Trophoblast cell (in vitro differentiated cells and primary cell): ENCODE measurements around the gene PRKCE.

ENCODE experiments used
- DNase-seq, 2 donors: peaks; one replicate each; pipeline ENCODE4 v3.0.0-alpha.2; 2016
- H2AFZ ChIP-seq: 2 replicates; pipeline ENCODE4 v1.6.1; 2013; ENCODE audit warnings: low read length, moderate library complexity, mild to moderate bottlenecking; ENCODE audit not compliant: insufficient read depth, poor library complexity
- H2AK5ac ChIP-seq: 2 replicates; pipeline ENCODE4 v1.6.1; 2013; ENCODE audit warnings: mild to moderate bottlenecking, low read length
- H2BK120ac ChIP-seq: 2 replicates; pipeline ENCODE4 v1.6.1; 2013; ENCODE audit warnings: low read length, mild to moderate bottlenecking, moderate library complexity; ENCODE audit not compliant: insufficient read depth, poor library complexity
- H2BK12ac ChIP-seq: 2 replicates; pipeline ENCODE4 v1.6.1; 2013; ENCODE audit warnings: mild to moderate bottlenecking, low read length, moderate library complexity
- H2BK5ac ChIP-seq: 2 replicates; pipeline ENCODE4 v1.6.1; 2013; ENCODE audit warnings: low read length, low read depth, moderate library complexity, mild to moderate bottlenecking; ENCODE audit not compliant: poor library complexity
- H3K14ac ChIP-seq: 2 replicates; pipeline ENCODE4 v1.6.1; 2013; ENCODE audit warnings: mild to moderate bottlenecking, low read length
- H3K18ac ChIP-seq: 2 replicates; pipeline ENCODE4 v1.6.1; 2013; ENCODE audit warnings: mild to moderate bottlenecking, low read length
- H3K23ac ChIP-seq: 2 replicates; pipeline ENCODE4 v1.6.1; 2013; ENCODE audit warnings: low read length
- H3K27ac ChIP-seq: 2 replicates; pipeline ENCODE4 v1.5.1; 2013; ENCODE audit warnings: low read depth, mild to moderate bottlenecking, inconsistent platforms, low read length, moderate library complexity
- H3K27me3 ChIP-seq: 2 replicates; pipeline ENCODE4 v1.6.1; 2013; ENCODE audit warnings: inconsistent platforms, mild to moderate bottlenecking, low read length, moderate library complexity; ENCODE audit not compliant: insufficient read depth
- H3K36me3 ChIP-seq, 2 experiments: 1 replicate in 1 of 2; 2 replicates in 1 of 2; pipeline ENCODE4 v1.6.1; 2013; ENCODE audit warnings: low read length in 2 of 2, mild to moderate bottlenecking in 2 of 2, moderate library complexity in 1 of 2; ENCODE audit not compliant: insufficient read depth in 2 of 2, control insufficient read depth in 1 of 2
- H3K4ac ChIP-seq: 2 replicates; pipeline ENCODE4 v1.6.1; 2013; ENCODE audit warnings: low read depth, mild to moderate bottlenecking, low read length, moderate library complexity
- H3K4me1 ChIP-seq, 2 experiments: 1 replicate in 1 of 2; 2 replicates in 1 of 2; pipeline ENCODE4 v1.6.1; 2013; ENCODE audit warnings: low read length in 2 of 2, mild to moderate bottlenecking in 2 of 2, moderate library complexity in 1 of 2; ENCODE audit not compliant: insufficient read depth in 2 of 2, control insufficient read depth in 1 of 2
- H3K4me2 ChIP-seq: 2 replicates; pipeline ENCODE4 v1.6.1; 2013; ENCODE audit warnings: inconsistent platforms, mild to moderate bottlenecking, low read length, moderate library complexity
- H3K4me3 ChIP-seq: 2 replicates; pipeline ENCODE4 v1.5.1; 2013; ENCODE audit warnings: mild to moderate bottlenecking, low read depth, low read length, inconsistent platforms
- H3K79me1 ChIP-seq: one replicate; pipeline ENCODE4 v1.6.1; 2013; ENCODE audit warnings: low read length
- H3K79me2 ChIP-seq: 2 replicates; pipeline ENCODE4 v1.6.1; 2013; ENCODE audit warnings: low read length, mild to moderate bottlenecking; ENCODE audit not compliant: control insufficient read depth, insufficient read depth, poor library complexity
- H3K9ac ChIP-seq: 2 replicates; pipeline ENCODE4 v1.6.1; 2013; ENCODE audit warnings: mild to moderate bottlenecking, low read length
- H3K9me3 ChIP-seq: 2 replicates; pipeline ENCODE4 v1.6.1; 2013; ENCODE audit warnings: low read depth, mild to moderate bottlenecking, control low read depth, inconsistent platforms, low read length; ENCODE audit not compliant: insufficient read depth
- H4K12ac ChIP-seq: 2 replicates; pipeline ENCODE4 v1.6.1; 2013; ENCODE audit warnings: low read depth, mild to moderate bottlenecking, low read length, moderate library complexity
- H4K8ac ChIP-seq: 2 replicates; pipeline ENCODE4 v1.6.1; 2013; ENCODE audit warnings: low read depth, mild to moderate bottlenecking, low read length, moderate library complexity
- H4K91ac ChIP-seq: one replicate; pipeline ENCODE4 v1.6.1; 2013; ENCODE audit warnings: low read depth, mild to moderate bottlenecking, low read length, moderate library complexity
- WGBS: extraction: QIAGEN DNeasy Blood & Tissue Kit; methylation state at CpG from one replicate; pipeline ENCODE4 v1.1.7; 2013; ENCODE audit warnings: missing lambda C conversion rate; ENCODE audit not compliant: insufficient read length, insufficient coverage; ENCODE audit errors: extremely low coverage; 5-methylcytosine and 5-hydroxymethylcytosine counted together

The PRKCE gene

DNA sequence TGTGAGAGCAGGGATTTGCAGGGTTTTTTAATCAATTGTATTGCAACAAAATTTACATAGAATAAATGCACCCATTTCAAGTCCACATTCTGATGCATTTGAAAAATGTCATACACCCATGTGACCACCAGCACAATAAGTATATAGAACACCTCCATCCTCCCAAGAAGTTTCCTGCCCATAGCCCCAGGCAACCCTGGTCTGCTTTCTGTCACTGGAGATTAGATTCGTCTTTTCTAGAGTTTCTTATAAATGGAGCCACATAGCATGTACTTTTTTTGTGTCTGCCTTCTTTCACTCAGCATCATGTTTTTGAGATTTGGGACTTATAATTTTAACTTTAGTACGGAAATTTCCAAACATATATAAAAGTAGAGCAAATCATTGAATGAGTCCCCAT, 518.6 kb downstream of the PRKCE start:
- no peak overlapping the region for H2AFZ ChIP-seq
- H3K79me2 ChIP-seq: peaks cover 23% of the 10 kb centered on the region
- H4K12ac ChIP-seq: no peak overlapping the region
- H3K27ac ChIP-seq: peak overlapping the region; percentile 94
- no peak overlapping the region for H3K4me3 ChIP-seq
- H3K9ac ChIP-seq: no peak overlapping the region
- H3K79me1 ChIP-seq: peaks cover 76% of the 10 kb centered on the region
- peak overlapping the region; percentile 91 for H2BK5ac ChIP-seq
- H4K8ac ChIP-seq: no peak overlapping the region
- H3K14ac ChIP-seq: peak overlapping the region; percentile 86
- peak; percentile 47 to 68 for DNase-seq
- peak overlapping the region; percentile 23 for H3K4me2 ChIP-seq
- H3K18ac ChIP-seq: no peak overlapping the region
- no peak overlapping the region for H3K4ac ChIP-seq
- peaks cover 4 to 6% of the 10 kb centered on the region in 2 experiments for H3K36me3 ChIP-seq
- H2AK5ac ChIP-seq: no peak overlapping the region
- no peak overlapping the region for H3K23ac ChIP-seq
- WGBS: no CpG with 5 or more reads among the region's 2 CpGs
- H2BK12ac ChIP-seq: no peak overlapping the region
- H3K9me3 ChIP-seq: peaks cover 2% of the 10 kb centered on the region
- peak overlapping the region; percentile 85 for H2BK120ac ChIP-seq
- H4K91ac ChIP-seq: peak overlapping the region; percentile 97
- no peaks in the 10 kb centered on the region for H3K27me3 ChIP-seq
- H3K4me1 ChIP-seq: peaks cover 60 to 67% of the 10 kb centered on the region in 2 experiments

- Histone ChIP-seq H3K79me2 (peaks cover 18% of the 10 kb centered on the region), H3K36me3 (peaks cover 4% of the 10 kb centered on the region in 2 experiments), H3K27me3 (no peaks in the 10 kb centered on the region), H4K8ac (peak overlapping the region; percentile 50), H2AK5ac (peak overlapping the region; percentile 47), H2BK120ac (peak overlapping the region; percentile 85), H2BK12ac (peak overlapping the region; percentile 16), H3K18ac (peak overlapping the region; percentile 56), H3K23ac (no peak overlapping the region), H4K91ac (peak overlapping the region; percentile 97), H3K4ac (peak overlapping the region; percentile 1), H3K79me1 (peaks cover 69% of the 10 kb centered on the region), H4K12ac (peak overlapping the region; percentile 24), H3K4me3 (no peak overlapping the region), H3K4me1 (peaks cover 53 to 61% of the 10 kb centered on the region in 2 experiments), H2AFZ (peak overlapping the region; percentile 55), H2BK5ac (peak overlapping the region; percentile 81), H3K9ac (no peak overlapping the region), H3K4me2 (no peak overlapping the region), H3K27ac (peak overlapping the region; percentile 64), H3K9me3 (peaks cover 2% of the 10 kb centered on the region), H3K14ac (peak overlapping the region; percentile 86)
- no CpG with 5 or more reads among the region's 9 CpGs for WGBS
- DNase-seq: peak in 1 of 2 donors; percentile 23
These were observed 519.3 kb downstream of the PRKCE start for GRCh38 chr2:46170611-46171350.

GRCh38 chr2:46171411-46171953, 520.0 kb downstream of the PRKCE start:
- H3K4me2 ChIP-seq: no peak overlapping the region
- H4K12ac ChIP-seq: no peak overlapping the region
- peak overlapping the region; percentile 81 for H2BK5ac ChIP-seq
- peak overlapping the region; percentile 64 for H3K27ac ChIP-seq
- peak overlapping the region; percentile 50 for H4K8ac ChIP-seq
- H3K14ac ChIP-seq: peak overlapping the region; percentile 86
- H2AK5ac ChIP-seq: peak overlapping the region; percentile 96
- peak; percentile 58 to 68 for DNase-seq
- no peaks in the 10 kb centered on the region for H3K27me3 ChIP-seq
- no peak overlapping the region for H3K4me3 ChIP-seq
- peak overlapping the region; percentile 85 for H2BK120ac ChIP-seq
- H3K18ac ChIP-seq: peak overlapping the region; percentile 56
- no peaks in the 10 kb centered on the region for H3K36me3 ChIP-seq
- WGBS: no CpG with 5 or more reads among the region's 9 CpGs
- peak overlapping the region; percentile 97 for H4K91ac ChIP-seq
- H3K9ac ChIP-seq: no peak overlapping the region
- H3K4me1 ChIP-seq: peaks cover 47 to 55% of the 10 kb centered on the region in 2 experiments
- peak overlapping the region; percentile 16 for H2BK12ac ChIP-seq
- H3K79me2 ChIP-seq: peaks cover 13% of the 10 kb centered on the region
- no peaks in the 10 kb centered on the region for H3K9me3 ChIP-seq
- peak overlapping the region; percentile 1 for H3K4ac ChIP-seq
- peaks cover 65% of the 10 kb centered on the region for H3K79me1 ChIP-seq
- no peak overlapping the region for H2AFZ ChIP-seq
- H3K23ac ChIP-seq: no peak overlapping the region

DNA sequence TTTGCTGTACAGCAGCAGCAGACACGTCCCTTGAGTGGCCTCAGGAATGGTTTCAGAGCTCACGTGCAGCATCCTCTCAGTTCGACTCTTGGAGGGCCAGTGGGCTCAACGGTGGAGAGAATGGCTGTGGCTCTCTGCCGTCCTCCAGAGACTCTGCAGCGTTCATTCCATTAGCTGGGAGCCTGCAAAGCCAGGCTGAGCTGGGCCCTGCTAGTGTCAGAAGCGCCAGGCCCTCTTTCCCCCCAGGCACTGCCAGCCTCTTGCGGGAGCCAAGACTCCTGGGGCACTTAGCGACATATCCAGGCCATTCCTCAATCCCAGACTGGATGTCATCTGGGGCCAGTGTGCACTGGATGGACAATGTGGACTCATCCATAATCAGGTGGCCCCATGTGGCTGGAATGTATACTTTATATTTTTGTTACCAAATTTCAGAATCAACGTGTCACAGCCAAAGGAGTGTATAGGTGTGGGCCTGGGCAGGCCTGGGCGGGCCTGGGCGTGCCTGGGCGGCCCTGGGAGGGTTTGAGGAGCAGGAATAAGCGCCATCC, 520.6 kb downstream of the PRKCE start:
- Histone ChIP-seq H3K36me3 (no peaks in the 10 kb centered on the region), H3K18ac (peak overlapping the region; percentile 22), H4K8ac (peak overlapping the region; percentile 50), H3K4me3 (no peak overlapping the region), H2AK5ac (peak overlapping the region; percentile 96), H4K91ac (peak overlapping the region; percentile 97), H3K14ac (peak overlapping the region; percentile 86), H3K79me1 (peaks cover 64% of the 10 kb centered on the region), H4K12ac (no peak overlapping the region), H3K9me3 (no peaks in the 10 kb centered on the region), H3K4me2 (no peak overlapping the region), H2BK5ac (peak overlapping the region; percentile 81), H3K27ac (peak overlapping the region; percentile 64), H3K23ac (no peak overlapping the region), H2AFZ (peak overlapping the region; percentile 56), H3K9ac (no peak overlapping the region), H3K79me2 (peaks cover 13% of the 10 kb centered on the region), H3K4ac (peak overlapping the region; percentile 28), H3K4me1 (peaks cover 47 to 56% of the 10 kb centered on the region in 2 experiments), H3K27me3 (no peaks in the 10 kb centered on the region), H2BK120ac (peak overlapping the region; percentile 85), H2BK12ac (peak overlapping the region; percentile 16)
- peak; percentile 61 to 89 for DNase-seq
- WGBS: no CpG with 5 or more reads among the region's 14 CpGs
